Stimulated activated effector memory CD8-positive, alpha-beta T cell treated with anti-CD3 and anti-CD28 coated beads, Interleukin-12 subunit alpha, Interleukin-12 subunit beta, amount 100 ng/mL, for 72 hours (primary cell): Measurements from ENCODE around the gene PRKCSH.
"Not testable (repeated sequence)": the region's sequence is repeated elsewhere in the genome, so short reads cannot be mapped to it uniquely, and the experiment has no call there.

Experiments
- ATAC-seq: fragments of 150-1000 bp; cut with Tn5 transposase; 2 replicates; pipeline ENCODE4 v1.10.0; 2021
- DNase-seq, 2 donors: peaks; one replicate each; pipeline ENCODE4 v3.0.0; 2021 to 2022; ENCODE audit warnings: low spot score in 2 of 2
- H3K27ac Mint-ChIP-seq: one replicate; pipeline ENCODE4 v1.8.0; 2022; ENCODE audit warnings: mild to moderate bottlenecking, mixed read lengths
- H3K36me3 Mint-ChIP-seq: one replicate; pipeline ENCODE4 v1.8.0; 2022; ENCODE audit warnings: mild to moderate bottlenecking, mixed read lengths
- H3K4me1 Mint-ChIP-seq: one replicate; pipeline ENCODE4 v1.8.0; 2022; ENCODE audit warnings: mixed read lengths
- H3K4me3 Mint-ChIP-seq: one replicate; pipeline ENCODE4 v1.8.0; 2022; ENCODE audit warnings: mild to moderate bottlenecking, mixed read lengths
- H3K9me3 Mint-ChIP-seq: one replicate; pipeline ENCODE4 v1.8.0; 2022; ENCODE audit warnings: mixed read lengths

PRKCSH gene

DNA sequence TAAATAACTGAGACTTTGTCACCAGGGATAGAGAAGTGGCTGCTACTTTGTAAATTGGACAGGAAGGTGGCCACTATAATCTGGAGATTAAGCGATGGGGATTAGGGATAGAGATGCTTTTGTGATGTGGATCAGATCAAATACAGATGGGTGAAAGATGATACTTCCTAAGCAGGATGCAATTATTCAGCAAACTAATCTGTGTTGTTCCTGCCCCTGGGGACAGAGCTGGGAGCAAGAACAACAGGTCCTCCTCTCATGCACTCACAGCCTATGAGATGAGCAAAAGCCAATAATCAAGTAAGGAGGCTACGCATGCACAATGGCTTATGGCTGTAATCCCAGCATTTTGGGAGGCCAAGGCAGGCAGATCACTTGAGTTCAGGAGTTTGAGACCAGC, 20.9 kb upstream of the PRKCSH start:
- H3K4me1 Mint-ChIP-seq, result peaks cover 10% of the 10 kb centered on the region
- H3K9me3 Mint-ChIP-seq, result no peaks in the 10 kb centered on the region
- H3K27ac Mint-ChIP-seq, result no peak overlapping the region
- no peaks in the 10 kb centered on the region for H3K36me3 Mint-ChIP-seq
- DNase-seq (no peak), ATAC-seq (no peak)
- H3K4me3 Mint-ChIP-seq, result no peak overlapping the region

DNA sequence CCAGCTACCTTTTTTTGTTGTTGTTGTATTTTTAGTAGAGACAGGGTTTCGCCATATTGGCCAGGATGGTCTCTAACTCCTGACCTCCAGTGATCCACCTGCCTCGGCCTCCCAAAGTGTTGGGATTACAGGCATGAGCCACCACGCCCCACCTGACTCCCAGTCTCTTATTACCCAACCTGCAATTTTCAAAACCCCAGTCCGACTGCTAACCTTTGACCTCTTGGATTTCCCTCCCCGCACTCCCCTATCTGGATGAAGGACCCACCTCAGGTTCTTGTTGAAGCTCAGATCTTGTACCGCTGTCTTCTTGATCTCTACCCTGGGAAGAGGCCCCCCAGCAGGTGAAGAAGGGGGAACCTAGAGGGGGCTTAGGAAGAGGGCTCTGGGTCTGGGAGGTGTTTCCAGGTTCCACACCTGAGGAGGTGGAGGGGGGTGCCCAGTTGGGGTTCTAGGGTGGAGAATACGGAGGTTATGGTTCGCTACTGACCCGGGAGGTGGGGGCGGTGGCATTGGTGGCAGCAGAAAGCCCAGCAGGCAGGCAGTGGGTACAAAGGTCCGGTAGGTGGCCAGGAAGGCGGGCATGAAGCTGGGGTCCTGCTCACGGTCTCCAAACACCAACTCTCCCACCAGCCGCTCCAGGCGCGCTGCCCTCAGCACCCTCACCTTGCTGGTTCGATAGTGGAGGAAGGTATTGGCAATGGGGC, 18.9 kb upstream of the PRKCSH start:
- DNase-seq (no peak), ATAC-seq (no peak)
- peaks cover 24% of the 10 kb centered on the region for H3K4me1 Mint-ChIP-seq
- no peaks in the 10 kb centered on the region for H3K9me3 Mint-ChIP-seq
- no peak overlapping the region for H3K4me3 Mint-ChIP-seq
- H3K27ac Mint-ChIP-seq, result no peak overlapping the region
- no peaks in the 10 kb centered on the region for H3K36me3 Mint-ChIP-seq

DNA sequence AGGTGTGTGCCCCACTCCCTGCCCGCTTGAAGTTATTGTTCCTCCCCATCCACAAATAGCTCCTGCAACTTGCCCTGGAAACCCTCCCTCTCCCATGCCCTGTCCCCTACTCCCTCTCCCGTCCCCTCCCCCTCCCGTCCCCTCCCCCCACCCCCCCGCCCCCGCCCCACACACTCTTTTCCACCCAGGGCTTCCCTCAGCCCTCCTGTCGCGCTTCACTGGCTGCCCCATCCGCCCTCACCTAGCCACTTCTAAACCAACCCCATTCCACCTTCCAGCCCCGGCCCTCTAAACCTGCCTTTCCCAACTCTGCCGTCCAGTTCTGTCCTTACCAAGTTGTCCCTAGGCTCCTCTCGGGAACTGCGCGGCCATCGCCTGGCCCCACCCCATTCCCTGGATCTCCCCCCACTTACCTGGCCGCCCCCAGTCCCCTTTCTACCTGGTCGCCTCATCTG, 17.3 kb upstream of the PRKCSH start:
- H3K4me1 Mint-ChIP-seq, result peaks cover 38% of the 10 kb centered on the region
- no peak overlapping the region for H3K4me3 Mint-ChIP-seq
- DNase-seq (no peak), ATAC-seq (no peak)
- no peak overlapping the region for H3K27ac Mint-ChIP-seq
- no peaks in the 10 kb centered on the region for H3K9me3 Mint-ChIP-seq
- no peaks in the 10 kb centered on the region for H3K36me3 Mint-ChIP-seq

DNA sequence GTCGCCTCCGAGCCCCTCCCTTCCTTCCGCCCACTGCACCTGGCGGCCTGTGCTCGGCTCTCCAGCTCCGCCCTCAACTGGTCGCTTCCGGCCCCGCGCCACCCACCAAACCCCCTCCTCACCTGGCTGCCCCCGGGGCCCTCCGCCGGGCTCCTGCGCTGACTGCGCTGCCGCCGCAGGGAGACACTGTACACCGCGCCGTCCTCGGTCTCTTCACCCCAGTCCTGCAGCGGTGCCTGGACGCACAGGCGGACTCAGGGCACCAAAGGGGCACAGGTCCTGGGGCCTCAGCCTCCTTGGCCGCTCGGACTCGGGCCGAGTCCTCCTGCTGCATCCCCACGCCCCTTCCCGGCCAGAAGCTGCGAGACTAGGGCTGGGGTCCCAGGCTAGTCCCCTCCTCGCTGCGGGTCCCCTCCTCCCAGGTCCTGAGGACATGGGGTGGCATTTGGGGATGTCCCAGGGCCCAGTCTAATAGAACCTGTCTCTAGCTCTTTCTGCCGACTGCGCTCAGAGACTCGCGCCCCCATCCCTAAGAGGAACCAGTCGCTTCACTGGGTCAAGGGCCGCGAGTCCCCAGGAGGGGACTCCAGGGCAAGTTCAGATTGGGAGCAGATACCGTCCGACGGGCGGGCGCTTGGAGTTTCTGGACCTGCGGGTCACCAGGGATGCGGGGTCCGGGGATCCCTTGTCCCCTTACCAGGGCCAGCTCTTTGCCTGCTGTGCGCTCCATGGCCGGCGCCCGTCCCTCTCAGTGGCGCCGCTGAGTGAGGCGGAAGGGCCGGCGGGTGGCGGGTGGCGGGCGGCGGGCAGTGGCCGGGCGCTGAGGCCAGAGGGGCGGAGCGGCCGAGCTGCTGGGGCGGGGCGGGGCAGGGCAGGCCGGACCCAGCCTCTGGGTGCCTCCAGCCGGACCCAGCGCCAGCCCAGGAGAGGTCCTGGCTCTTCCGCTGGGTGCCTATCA, 16.6 kb upstream of the PRKCSH start, which contains the start of gene RGL3:
Gene RGL3, minus strand, starts transcription at position 766 of the 958 bp plus-strand sequence. Its CDS starts 36 bp downstream, at position 730.
- no peaks in the 10 kb centered on the region for H3K36me3 Mint-ChIP-seq
- DNase-seq (no peak), ATAC-seq (no peak)
- peak within 1 kb of the TSS; percentile 73 for H3K4me3 Mint-ChIP-seq
- no peak within 1 kb of the TSS for H3K27ac Mint-ChIP-seq
- peaks cover 45% of the 10 kb centered on the region for H3K4me1 Mint-ChIP-seq
- no peaks in the 10 kb centered on the region for H3K9me3 Mint-ChIP-seq

DNA sequence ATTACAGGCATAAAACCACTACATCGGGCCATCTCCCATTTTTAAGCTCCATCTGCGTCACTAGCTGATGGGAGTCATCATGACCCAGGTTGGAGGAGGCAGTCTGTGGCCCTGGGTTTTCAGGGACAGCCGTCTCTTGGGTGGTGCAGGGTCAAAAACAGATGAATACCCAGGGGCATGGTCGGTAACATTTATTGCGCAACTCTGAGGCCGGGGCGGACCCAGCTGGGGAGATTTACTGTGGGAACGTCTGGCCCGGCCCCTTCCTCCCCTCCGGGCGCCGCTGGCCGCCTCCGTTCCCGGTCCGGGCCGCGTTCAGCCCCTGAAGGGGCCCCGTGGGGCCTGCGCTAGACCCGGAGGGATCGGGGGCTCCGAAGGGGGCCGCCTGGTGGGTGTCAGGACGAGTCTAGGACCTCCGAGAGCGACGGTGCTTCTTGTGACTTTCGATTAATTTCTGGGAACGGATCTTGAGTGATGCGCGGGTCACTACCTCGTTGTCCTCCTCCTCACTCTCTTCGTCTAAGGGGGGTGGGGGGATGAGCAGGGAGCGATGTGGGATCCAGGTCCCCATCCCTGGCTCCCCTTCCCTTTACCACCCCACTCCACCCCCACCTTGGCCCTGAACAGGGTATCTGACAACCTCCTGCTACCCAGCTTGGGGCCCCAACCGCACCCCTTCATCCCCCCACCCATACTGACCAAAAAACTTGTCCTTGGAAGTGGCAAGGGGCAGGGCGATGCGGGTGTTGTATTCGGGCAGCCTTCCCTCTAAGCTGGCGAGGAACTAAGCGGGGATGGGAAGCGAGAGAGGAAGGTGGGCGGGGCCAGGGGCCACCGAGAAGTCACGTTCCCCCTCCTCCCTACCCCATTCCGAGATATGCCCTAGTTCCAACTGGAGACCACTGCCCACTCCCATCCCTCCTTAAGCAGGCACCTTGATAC, 14.7 kb upstream of the PRKCSH start:
- no peak for DNase-seq
- Mint-ChIP-seq H3K9me3 (no peaks in the 10 kb centered on the region), H3K4me3 (peak overlapping the region; percentile 73), H3K27ac (peak overlapping the region; percentile 64), H3K36me3 (no peaks in the 10 kb centered on the region), H3K4me1 (peaks cover 47% of the 10 kb centered on the region)
- no peak for ATAC-seq

DNA sequence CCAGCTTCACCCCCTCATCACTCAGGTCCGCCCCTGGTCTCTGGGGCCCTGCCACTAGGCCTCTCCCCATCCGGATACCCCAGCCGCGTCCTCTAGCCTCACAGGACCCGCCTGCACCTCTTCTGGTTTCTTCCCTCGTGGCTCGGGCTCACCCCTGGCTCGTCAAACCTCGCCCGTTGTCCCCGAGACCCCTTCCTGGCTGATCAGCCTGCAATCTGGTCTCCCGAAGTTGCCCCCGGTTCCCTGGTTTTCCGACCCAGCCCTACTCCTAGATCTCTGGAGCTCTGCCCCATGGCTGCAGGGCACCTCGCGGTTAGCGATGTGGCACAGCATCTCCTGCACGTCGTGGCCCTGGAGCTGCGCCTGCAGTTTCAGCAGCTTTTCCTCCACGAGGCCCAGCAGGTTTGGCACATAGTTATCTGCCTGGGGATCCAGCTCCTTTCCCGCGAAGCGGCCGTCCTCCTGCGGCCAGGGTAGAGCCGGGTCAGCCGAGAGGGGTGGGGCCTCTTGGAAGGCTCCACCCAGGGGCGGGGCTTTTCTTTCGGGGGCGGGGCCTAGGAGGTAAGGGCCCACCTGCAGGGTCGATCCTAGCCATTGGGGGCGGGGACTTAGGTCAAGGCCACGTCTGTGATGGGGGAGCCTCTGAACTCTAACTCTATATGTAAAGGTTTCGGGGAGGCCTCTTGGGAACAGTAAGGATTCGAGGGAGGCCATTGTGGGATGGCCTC, 13.9 kb upstream of the PRKCSH start:
- peak; percentile 64 to 69 for DNase-seq
- Mint-ChIP-seq H3K4me3 (peak overlapping the region; percentile 73), H3K4me1 (peaks cover 47% of the 10 kb centered on the region), H3K36me3 (no peaks in the 10 kb centered on the region), H3K27ac (peak overlapping the region; percentile 64), H3K9me3 (no peaks in the 10 kb centered on the region)
- ATAC-seq, result peak; percentile 68

DNA sequence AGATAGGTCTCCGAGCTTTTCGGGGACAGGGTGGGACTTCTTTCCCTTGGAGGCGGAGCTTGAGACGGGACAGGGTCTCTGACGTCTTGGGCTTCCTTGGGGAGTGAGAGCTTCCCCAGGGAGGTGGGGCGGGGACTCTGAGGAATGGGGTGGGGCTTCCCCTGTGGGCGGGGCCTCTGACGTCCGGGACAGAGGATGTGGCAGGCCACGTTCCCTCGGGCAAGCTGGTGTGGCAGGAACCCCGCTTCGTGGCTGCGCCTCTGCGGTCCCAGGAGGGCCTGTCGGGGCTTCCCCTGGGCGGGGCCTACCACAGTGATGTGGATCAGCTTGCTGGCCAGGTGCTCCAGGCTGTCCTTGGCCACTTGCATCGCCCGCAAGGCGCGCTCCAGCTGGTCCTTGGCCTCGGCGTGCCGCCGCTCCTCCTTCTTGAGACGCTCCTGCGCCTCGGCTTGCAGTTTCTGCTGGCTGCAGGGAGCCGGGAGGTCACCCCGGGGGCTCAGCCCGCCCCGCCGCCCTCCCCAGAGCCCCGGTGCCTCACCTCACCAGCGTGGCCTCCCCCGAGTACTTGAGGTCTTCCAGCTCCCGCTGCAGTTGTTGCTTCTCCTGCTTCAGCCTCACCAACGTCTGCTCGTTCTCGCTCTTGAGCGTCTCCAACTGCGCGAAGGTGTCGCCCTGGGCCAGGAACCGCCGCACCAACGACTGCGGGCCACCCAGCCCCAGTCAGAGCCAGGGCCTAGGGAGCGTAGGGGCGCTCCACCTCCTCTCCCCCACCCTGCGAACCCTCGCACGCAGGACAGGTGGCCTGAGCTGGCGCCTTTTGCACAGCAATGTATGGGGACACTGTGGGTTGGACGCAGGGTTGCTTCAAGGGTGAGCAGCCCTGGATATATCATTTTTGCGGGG, 13.0 kb upstream of the PRKCSH start:
- peak overlapping the region; percentile 73 for H3K4me3 Mint-ChIP-seq
- H3K4me1 Mint-ChIP-seq, result peaks cover 47% of the 10 kb centered on the region
- H3K36me3 Mint-ChIP-seq, result no peaks in the 10 kb centered on the region
- peak; percentile 85 for ATAC-seq
- DNase-seq, result peak; percentile 67 to 76
- H3K27ac Mint-ChIP-seq, result peak overlapping the region; percentile 64
- H3K9me3 Mint-ChIP-seq, result no peaks in the 10 kb centered on the region

DNA sequence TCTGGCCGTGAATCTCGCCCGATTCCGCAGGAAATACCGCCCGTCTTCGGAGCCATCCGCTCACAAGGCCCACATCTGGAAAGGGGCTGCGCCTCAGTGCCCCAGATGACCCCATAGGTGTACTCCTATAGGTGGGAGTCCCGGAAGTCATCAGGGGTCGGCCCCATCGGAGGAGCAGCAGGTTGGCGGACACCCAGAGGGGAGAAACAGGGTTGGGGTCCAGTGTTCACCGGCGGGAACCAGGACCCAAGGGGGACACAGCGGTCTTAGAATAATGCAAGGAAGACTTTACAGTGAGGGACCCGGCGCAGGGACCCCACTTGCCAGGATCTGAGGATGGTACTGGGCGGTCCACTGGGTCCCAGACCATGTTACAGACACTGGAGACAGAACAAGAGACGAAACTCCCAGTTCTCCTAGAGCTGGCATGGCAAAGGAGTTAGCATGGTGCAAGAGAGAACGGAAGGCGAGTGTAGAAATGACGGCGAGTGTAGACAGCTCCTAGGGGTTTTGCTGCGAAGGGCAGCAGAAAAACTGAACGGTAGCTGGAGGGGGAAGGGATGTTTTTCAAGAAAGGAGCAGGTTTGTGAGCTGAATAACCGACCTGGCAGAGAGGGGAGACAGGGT, 12.2 kb upstream of the PRKCSH start:
- no peaks in the 10 kb centered on the region for H3K9me3 Mint-ChIP-seq
- ATAC-seq (no peak), DNase-seq (no peak)
- H3K4me1 Mint-ChIP-seq, result peaks cover 46% of the 10 kb centered on the region
- peak overlapping the region; percentile 73 for H3K4me3 Mint-ChIP-seq
- no peak overlapping the region for H3K27ac Mint-ChIP-seq
- H3K36me3 Mint-ChIP-seq, result no peaks in the 10 kb centered on the region

DNA sequence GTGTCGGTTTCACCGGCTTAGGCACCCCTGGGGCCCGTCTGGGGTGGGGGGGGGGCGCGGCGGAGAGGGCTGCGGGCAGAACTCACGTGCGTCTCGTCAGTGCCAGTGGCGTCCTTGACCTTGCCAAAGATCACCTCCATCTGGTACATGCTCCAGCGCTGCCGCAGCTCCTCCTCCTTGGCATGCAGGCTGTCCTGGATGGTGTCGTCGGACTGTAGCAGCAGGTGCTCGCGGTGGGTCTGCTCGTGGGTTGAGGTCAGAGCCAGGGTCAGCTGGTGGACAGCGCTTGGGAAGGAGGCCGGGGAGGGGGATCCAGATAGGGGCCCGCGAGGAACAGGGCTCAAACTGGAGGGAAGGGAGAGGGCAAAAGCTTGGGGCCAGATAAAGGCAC, 11.6 kb upstream of the PRKCSH start:
- Mint-ChIP-seq H3K27ac (no peak overlapping the region), H3K9me3 (no peaks in the 10 kb centered on the region), H3K36me3 (no peaks in the 10 kb centered on the region), H3K4me1 (peaks cover 41% of the 10 kb centered on the region), H3K4me3 (peak overlapping the region; percentile 73)
- DNase-seq (no peak), ATAC-seq (no peak)

DNA sequence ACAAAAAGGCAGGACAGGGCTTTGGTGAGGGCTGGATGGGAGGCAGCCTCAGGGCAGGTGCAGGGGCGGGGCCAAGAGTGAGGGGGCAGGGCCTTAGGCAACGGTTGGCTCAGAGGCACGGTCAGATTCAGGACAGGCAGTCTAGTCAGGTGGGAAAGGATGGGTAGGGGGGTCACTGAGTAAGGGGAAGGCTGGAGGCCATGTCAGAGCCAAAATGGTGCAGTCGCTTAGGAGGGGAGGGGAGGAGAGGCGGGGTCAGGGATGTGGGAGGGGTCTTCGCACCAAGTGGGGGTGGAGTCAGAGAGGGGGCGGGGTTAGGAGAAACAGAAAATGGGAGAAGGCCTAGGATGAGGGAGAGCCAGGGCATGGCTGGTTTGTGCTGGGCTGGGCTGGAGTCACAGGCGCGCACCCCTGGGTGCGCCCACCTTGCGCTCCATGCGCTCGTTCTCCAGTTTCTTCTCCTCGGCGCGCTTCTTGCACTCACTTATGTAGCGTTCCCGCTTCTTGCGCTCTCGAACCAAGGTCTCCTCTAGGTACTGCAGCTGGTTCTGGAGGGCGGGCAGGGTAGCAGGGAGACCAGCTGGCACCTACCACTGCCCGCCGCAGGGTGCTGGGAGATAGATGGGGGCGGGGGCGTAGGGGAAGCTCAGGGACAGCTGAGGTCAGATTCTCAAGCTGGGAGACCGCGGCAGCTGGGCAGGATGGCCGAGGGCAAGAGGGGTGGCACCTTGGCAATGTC, 9.5 kb upstream of the PRKCSH start:
- H3K9me3 Mint-ChIP-seq, result no peaks in the 10 kb centered on the region
- H3K36me3 Mint-ChIP-seq, result no peaks in the 10 kb centered on the region
- H3K27ac Mint-ChIP-seq, result no peak overlapping the region
- no peak for DNase-seq
- no peak overlapping the region for H3K4me3 Mint-ChIP-seq
- ATAC-seq, result no peak
- peaks cover 30% of the 10 kb centered on the region for H3K4me1 Mint-ChIP-seq

DNA sequence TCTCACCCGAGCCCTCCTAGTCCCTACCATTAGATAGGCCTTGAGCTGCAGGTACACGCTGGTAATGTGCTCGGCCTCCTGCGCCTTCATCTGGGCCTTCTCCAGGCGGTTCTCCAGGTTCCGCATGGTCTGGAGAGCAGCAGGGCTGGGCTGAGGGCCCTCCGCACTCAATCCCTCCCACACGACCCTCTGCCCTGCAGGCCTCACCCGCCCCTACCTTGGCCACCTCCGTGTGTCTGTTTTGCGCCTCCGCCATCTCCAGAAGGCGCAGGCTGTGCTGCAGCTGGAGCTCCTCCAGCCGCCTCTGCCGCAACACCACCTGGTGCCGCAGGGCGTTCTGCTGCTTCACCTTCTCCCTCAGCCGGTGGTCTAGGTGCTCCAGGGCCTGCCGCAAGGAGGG, 8.8 kb upstream of the PRKCSH start:
- H3K4me1 Mint-ChIP-seq, result peaks cover 22% of the 10 kb centered on the region
- H3K27ac Mint-ChIP-seq, result no peak overlapping the region
- ATAC-seq, result no peak
- H3K4me3 Mint-ChIP-seq, result no peak overlapping the region
- no peak for DNase-seq
- no peaks in the 10 kb centered on the region for H3K36me3 Mint-ChIP-seq
- no peaks in the 10 kb centered on the region for H3K9me3 Mint-ChIP-seq

DNA sequence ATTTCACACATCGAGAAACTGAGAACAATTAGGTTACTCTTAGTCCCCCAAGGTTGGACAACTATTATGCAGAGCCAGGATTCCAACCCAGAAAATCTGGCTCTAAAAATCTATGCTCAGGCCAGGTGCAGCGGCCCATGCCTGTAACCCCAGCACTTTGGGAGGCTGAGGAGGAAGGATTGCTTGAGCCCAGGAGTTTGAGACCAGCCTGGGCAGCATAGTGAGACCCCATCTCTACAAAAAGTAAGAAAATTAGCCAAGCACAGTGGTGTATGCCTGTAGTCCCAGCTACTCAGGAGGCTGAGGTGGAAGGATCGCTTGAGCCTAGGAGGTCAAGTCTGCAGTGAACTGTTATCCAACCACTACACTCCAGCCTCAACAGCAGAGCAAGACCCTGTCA, 1.9 kb upstream of the PRKCSH start:
- Mint-ChIP-seq H3K4me1 (peaks cover 23% of the 10 kb centered on the region), H3K36me3 (peaks cover 47% of the 10 kb centered on the region), H3K4me3 (peak overlapping the region; percentile 100)
- H3K9me3 Mint-ChIP-seq, DNase-seq, H3K27ac Mint-ChIP-seq, ATAC-seq: not testable (repeated sequence)

DNA sequence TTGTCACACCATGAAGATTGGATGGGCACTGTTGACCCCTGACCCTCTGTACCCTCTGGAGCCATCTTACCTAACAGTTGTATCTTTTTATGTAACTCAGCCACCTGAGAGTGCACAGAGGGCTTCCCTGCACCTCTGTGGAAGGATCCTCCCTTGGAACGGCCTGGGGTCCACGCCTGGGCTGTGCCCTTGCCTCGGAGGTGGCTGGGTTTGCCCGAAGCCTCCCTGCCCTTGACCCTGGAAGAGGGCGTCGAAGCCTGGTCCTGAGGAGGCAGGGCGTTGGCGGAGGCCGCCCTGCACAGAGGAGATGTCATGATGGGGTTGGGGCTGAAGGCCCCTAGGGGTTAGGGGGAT, 755 bp upstream of the PRKCSH start:
- no peak for DNase-seq
- peak overlapping the region; percentile 99 for H3K27ac Mint-ChIP-seq
- no peaks in the 10 kb centered on the region for H3K9me3 Mint-ChIP-seq
- H3K4me3 Mint-ChIP-seq, result peak overlapping the region; percentile 100
- peak; percentile 31 for ATAC-seq
- peaks cover 58% of the 10 kb centered on the region for H3K36me3 Mint-ChIP-seq
- peaks cover 23% of the 10 kb centered on the region for H3K4me1 Mint-ChIP-seq
